ENCODE results near the gene TRIP13.
A peak's percentile ranks its signal among the peaks of the same experiment; 100 is the strongest.

Gene TRIP13

GRCh38 chr5:953535-954449, 61.1 kb downstream of the TRIP13 start:
- DNase-seq (ENCODE audit: low spot score), result no peak

- no peak for DNase-seq (ENCODE audit: low spot score)
These were observed 63.4 kb downstream of the TRIP13 start for GRCh38 chr5:955886-956761.

GRCh38 chr5:956941-957747, 64.5 kb downstream of the TRIP13 start:
- peak; percentile 86 for DNase-seq (ENCODE audit: low spot score)

- no peak for DNase-seq (ENCODE audit: low spot score)
These were observed 65.2 kb downstream of the TRIP13 start for GRCh38 chr5:957748-958485.

- no peak for DNase-seq (ENCODE audit: low spot score)
These were observed 66.3 kb downstream of the TRIP13 start for GRCh38 chr5:958701-959571.

GRCh38 chr5:959581-960531, 67.2 kb downstream of the TRIP13 start:
- DNase-seq (ENCODE audit: low spot score), result no peak

GRCh38 chr5:960551-960950, 67.9 kb downstream of the TRIP13 start:
- DNase-seq (ENCODE audit: low spot score), result no peak

GRCh38 chr5:961002-961710, 68.5 kb downstream of the TRIP13 start:
- DNase-seq (ENCODE audit: low spot score), result no peak

GRCh38 chr5:961711-962240, 69.1 kb downstream of the TRIP13 start:
- DNase-seq (ENCODE audit: low spot score), result no peak

GRCh38 chr5:962386-962785, 69.7 kb downstream of the TRIP13 start:
- no peak for DNase-seq (ENCODE audit: low spot score)

GRCh38 chr5:962801-963200, 70.1 kb downstream of the TRIP13 start:
- DNase-seq (ENCODE audit: low spot score), result no peak

- DNase-seq (ENCODE audit: low spot score), result no peak
These were observed 70.6 kb downstream of the TRIP13 start for GRCh38 chr5:963310-963672.

GRCh38 chr5:963673-964531, 71.2 kb downstream of the TRIP13 start:
- DNase-seq (ENCODE audit: low spot score), result peak; percentile 47

- no peak for DNase-seq (ENCODE audit: low spot score)
These were observed 72.1 kb downstream of the TRIP13 start for GRCh38 chr5:964821-965220.

GRCh38 chr5:965604-966344, 73.1 kb downstream of the TRIP13 start:
- no peak for DNase-seq (ENCODE audit: low spot score)

- no peak for DNase-seq (ENCODE audit: low spot score)
These were observed 73.6 kb downstream of the TRIP13 start for GRCh38 chr5:966345-966710.

GRCh38 chr5:966941-967340, 74.3 kb downstream of the TRIP13 start:
- no peak for DNase-seq (ENCODE audit: low spot score)

Measured in AG08395 (cell line).